GM18508 (cell line): Measurements from ENCODE around the gene PHTF2.
"Not testable (repeated sequence)": the region's sequence is repeated elsewhere in the genome, so short reads cannot be mapped to it uniquely, and the experiment has no call there.

Experiments used
- ATAC-seq: cut with Tn5 transposase; IDR thresholded peaks from one replicate; pipeline ENCODE4 v1.9.1; 2021; ENCODE audit warnings: moderate number of reproducible peaks; ENCODE audit not compliant: insufficient read depth, unreplicated experiment

The PHTF2 gene

DNA sequence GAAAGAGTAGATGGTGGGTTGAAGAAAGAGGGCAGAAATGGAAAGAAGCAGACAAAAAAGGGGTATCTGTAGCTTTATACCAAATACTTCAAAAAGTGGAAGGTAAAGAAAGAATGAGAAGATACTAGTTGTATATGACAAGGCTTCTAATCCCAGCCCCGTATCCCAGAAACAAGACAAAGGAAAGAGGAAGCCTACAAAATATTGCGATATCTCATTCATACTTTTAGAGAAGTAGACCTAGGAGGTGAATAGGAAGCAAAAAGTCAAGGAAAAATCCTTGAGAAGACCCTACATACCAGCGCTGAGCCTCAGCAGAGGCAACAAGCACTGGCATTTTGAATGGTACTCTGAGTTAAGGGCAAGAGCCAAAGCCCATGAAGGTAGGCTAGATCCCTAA is 26.6 kb downstream of the PHTF2 start:
- ATAC-seq: no peak

DNA sequence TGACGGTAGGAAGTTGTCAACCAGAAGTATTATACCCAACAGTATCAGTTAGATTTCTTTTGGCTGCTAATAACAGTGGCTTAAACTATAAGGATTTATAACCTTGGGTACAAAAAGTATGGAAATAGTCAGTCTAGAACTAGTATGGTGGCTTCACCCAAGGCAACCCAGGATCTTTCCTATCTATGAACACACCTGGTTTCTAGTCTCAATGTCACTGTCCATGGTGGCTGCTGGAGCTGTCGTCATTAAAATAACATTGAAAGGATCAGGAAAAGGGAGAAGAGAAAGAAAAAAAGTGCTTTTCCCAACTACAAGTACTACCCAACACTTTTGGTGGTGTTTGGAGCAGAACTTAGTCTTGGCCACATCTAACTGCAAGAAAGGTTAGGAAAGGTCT is 27.7 kb downstream of the PHTF2 start:
- ATAC-seq: no peak

DNA sequence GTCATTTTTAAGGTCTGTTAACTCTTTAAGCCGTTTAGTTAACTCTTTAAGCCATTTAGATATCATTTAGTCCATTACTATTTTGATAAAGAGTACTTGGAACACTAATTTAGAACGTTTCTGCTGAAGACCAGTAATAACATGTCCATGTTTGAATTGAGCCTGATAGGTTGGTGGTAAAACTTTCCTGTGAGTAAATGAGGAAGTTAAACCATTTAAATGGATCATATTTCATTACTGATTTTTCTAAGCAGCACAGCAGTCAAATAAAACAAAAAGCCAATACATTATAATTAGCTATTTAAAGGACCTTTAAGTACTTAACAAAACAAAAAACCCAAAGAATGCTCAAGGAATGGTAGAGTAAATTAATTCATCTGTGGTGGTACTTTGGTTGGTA is 29.4 kb downstream of the PHTF2 start:
- no peak for ATAC-seq

DNA sequence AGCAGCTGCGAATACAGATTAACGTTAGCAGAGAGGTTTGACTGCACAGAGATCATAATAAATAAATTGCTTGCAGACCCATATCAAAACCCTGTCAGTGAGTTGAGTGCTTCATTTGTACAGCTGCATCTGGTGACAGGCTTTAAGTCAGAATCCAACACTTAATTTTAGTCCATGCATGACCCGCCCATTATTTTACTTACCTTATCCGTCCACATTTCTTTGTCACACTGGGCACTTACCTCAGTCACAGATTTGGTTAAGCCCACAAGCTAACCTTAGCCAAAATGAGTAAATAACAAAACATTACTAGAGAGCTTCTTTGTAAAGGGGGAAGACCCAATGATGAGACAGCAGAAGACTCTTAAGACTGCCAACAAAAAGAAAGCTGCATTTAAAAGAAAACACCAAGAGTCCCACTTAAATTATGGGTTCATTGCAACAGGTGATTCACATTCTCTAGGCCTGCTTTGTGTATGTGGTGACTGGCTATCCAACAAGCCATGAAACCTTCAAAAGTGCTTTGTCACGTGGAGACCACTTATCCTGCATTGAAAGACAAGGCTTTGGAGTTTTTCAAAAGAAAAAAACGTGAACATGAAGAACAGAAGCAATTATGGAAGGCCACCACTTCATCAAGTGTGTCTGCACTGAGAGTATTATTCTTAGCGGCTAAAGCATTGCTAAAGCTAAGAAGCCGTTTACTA is 32.2 kb downstream of the PHTF2 start:
- ATAC-seq: no peak

DNA sequence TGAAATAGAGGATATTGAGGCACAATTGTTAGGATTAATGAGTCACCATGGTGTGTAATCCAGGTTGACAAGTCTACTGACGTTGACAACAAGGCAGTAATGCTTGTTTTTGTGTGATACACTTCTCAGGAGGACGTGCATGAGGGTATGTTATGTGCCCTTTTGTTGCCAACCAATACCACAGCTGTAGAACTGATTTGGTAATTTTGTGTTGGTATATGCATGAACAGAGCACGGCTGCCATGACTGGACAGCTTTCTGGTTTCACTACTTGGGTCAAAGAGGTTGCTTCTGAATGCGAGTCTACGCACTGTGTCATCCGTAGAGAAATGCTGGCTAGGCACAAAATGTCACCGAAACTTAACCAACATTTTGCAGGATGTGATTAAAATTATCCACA is 32.9 kb downstream of the PHTF2 start:
- ATAC-seq: no peak

DNA sequence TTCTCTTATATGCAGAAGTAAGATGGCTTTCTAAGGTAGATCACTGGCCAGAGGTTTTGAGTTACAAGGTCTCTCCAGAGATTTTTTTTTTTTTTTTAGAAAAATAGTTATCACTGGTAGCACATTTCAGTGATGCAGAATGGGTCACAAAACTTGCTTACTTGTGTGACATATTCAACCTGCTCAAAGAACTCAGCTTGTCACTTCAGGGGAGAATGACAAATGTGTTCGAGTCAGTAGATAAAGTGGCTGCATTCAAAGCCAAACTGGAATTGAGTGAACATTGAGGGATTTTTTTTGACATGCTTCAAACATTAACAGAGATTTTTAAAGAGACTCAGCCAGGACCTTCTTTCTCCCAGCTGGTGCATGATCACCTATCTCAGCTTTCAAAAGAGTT is 33.4 kb downstream of the PHTF2 start:
- no peak for ATAC-seq

DNA sequence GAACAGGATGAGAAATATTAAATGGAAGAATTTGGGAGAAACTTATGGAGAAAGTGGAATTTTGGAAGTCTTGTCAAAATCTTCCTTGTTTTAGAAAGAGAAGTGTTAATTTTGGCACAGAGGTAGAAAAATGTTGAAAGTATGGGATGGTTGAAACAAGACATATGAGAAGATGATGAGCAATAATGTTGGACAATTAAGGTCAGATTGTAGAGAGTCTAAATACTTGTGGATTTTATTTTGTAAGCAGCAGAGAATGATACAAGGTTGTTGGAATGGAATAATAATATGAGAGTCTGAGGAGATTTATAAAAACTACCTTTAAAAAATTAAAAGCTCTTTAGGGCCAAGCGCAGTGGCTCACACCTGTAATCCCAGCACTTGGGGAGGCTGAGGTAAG is 34.6 kb downstream of the PHTF2 start:
- no peak for ATAC-seq

DNA sequence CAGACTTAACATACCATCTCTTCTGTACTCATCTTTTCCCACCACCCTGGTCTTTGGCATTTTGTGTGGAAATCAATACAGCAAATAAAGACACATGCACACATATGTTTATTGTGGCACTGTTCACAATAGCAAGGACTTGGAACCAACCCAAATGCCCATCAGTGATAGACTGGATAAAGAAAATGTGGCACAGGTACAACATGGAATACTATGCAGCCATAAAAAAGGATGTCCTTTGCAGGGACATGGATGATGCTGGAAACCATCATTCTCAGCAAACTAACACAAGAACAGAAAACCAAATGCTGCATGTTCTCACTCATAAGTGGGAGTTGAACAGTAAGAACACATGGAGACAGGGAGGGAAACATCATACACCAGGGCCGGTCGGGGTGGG is 37.9 kb downstream of the PHTF2 start:
- ATAC-seq: not testable (repeated sequence)

DNA sequence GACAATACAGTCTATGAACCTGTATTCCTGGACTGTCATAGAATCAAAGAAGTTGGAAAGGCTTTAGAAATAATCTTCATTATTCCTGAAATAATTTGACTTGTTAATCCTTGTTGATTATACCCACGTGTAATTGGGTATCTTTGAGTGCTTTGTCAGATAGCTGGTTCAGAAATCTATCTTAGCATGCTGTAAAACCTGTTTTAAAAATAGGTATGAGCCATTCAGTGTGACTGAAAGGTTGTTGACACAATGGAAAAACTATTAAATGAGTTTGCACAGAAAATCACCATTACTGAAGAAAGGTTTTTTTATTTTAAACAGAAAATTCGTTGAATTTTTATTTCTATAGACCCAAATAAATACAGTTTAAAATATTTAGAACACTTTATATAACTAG is 38.7 kb downstream of the PHTF2 start:
- ATAC-seq: no peak

DNA sequence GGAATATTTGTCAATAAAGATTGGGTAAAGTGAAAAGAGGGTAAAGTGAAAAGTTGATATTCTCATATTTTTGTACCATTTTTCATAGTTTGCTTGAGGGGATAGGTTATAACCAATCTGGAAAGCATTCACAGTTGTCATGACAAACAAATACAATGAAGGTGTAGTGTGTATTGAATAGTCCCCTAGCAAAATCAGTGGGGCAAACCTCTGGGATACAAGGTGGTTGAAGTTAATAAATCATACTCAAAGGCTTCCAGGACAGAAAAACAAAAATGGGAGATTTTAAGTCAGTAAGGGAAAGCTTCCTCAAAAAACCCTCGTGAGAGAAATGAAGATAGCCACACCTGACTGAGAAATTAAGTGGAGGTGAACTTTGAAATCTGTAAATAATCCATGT is 39.4 kb downstream of the PHTF2 start:
- no peak for ATAC-seq

DNA sequence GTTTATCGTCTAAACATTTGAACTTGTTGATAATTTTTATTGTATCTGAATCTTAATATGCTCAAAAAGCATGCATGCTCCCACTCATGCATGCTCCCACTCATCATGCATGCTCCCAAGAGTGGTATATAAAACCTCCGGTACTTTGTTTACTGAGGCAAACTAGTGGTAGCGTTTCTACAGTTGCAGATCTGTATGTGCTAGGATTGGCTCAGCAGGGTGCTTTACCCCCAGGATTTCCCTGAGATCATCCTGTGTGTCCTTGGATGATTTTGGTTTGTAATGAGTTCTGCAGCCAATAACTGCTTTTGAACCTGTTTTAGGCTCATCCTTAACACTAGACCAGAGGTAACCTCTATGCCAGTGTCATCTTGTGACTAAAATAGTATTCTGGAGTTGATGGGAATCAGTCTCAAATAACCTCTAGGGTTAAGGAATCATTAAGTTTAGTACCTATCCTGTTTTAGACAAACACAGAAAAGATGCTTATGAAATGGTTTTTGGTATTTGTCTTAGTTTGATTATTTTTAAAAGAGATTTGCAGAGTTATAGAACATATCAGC is 40.4 kb downstream of the PHTF2 start:
- no peak for ATAC-seq

DNA sequence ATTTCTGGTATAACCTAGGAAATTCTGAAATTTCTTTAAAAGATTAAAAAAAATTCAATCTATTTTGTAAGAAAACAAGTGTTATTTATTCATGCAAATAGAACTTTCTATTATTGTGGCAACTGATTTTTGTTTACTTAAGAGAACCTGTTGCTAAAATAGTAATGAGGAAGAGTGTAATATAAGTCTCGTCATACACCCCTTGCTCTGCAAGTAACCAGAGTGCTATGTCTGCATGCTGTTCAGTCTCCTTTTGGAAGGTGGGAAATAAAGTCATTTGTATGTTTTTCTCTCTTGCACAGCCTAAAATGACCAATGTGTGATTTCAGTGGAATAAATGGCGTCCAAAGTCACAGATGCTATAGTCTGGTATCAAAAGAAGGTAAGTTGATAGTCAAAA is 41.3 kb downstream of the PHTF2 start:
- ATAC-seq: no peak

DNA sequence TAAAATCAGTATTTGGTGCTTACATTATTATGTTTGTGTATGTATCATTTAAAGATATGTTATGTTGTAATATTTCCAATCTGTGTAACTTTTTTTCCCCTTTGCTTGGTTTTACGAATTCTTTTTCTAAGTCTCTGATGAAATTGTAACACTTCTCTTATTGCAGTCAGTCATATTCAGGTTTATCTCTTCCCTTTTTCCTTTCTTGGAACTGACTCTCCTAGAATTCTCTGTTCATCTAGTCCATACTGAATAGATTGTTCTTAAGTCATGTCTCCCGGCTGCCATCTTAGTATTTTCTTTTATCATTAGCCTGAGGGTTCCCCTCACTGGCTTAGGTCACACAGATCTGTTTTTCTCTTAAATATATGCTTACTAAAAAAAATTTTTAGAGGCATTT is 44.6 kb downstream of the PHTF2 start:
- no peak for ATAC-seq

DNA sequence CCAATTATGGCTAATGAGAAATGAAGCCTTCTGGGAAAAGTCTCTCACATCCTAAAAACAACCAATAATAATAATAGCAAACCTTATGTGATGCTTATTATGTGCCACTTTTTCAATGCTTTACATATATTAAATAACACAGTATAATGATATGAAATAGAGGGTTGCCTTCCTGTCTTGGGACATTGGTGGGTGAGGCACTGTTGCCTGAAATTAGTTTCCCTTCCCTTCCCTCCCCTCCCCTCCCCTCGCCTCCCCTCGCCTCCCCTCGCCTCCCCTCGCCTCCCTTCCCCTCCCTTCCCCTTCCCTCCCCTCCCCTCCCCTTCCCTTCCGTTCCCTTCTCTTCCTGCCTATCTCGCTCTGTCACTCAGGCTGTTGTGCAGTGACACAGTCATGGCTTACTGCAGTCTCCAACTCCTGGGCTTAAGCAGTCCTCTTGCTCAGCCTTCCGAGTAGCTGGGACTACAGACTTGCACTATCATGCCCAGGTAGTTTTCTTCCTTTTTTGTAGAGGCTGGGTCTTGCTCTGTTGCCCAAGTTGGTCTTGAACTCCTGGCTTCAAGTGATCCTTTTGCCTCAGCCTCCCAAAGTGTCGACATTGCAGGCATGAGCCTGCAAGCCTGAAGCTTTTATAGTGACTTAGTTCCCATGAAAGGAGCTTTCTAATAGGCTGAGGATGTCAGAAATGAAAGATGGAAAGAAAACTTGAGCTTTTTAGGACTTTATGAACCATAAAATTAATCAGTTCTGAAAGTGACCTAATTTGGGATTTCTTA is 47.9 kb downstream of the PHTF2 start:
- ATAC-seq: no peak

DNA sequence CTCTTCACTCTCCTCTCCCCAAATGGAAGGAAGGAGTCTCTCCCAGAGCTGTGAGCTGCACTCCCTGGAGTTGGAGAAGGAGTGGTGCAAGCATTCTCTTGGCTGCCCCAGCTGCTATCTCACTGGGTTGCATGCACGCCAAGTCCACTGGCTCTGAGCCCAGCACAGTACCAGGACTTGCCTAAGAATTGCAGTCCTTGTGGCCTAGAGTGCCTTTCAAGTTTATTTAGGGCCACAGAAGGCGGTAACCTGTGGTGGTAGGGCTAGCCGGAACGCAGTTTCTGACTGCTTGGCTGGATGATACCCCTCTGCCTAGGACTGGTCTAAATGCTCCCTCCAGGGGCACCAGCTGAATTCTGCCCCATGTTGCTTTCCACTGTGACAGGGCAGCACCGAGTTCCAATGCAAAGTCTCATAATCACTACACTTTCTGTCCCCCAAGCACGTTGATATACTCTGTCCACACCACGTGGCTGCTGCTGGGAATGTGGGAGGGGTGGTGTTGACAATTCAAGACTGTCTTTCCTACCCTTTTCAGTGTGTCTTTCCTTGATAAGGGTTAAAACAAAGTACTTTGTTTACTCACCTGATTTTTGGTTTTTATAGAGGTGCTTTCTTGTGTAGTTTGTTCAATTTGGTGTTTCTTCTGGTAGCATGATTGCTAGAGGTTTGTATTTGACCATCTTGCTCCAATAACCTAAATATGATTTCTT is 57.0 kb downstream of the PHTF2 start:
- no peak for ATAC-seq

DNA sequence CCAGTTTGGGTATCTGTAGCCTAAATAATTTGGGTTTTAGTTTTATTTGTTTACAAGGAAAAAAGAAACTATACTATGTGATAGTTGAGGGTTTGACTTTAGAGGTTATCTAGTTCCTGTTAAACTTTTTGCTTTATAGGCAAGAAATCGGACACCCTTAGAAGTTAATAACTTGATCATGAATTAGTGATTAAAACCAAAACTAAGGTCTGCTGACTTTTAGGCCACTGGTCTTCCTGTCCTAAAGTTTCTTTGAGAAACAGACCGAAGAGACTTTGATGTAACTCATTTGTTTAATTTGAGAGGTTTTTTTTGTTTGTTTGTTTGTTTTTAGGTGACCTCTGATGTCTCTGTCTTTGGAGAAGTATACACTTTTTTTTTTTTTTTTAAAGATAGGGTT is 59.7 kb downstream of the PHTF2 start:
- ATAC-seq: no peak

DNA sequence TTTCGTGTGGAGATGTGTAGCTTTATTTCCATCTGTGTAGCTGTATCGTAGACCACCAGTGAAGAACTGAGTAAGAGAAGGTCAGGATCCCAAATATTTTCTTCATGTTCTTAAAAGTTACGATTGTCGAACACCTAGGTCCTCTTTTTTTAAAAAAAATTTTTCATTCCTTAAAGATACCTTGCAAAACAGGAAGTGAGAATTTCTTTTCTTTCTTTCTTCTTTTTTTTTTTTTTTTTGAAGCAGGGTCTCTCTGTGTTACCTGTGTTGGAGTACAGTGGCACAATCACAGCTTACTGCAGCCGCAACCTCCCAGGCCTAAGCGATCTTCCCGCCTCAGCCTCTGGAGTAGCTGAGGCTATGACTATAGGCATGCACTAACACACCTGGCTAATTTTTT is 60.8 kb downstream of the PHTF2 start:
- no peak for ATAC-seq

DNA sequence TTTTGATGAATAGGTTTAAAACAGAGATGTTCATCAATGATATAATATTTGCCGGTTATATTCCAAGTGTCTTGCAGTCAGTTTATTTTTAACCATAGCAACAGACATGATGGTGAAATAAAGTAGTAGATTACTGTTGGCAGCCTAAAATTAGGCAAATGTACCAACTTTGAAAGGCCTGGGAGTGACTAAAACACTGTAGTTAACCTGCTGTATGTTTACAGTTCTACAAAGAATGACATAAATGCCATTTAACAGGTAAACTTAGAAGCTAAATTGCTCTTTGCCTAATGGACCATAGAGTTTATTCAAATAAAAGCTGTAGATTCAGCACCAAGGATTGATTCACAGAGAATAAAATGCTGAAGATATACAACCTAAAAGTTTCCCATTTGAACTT is 64.1 kb downstream of the PHTF2 start:
- no peak for ATAC-seq

DNA sequence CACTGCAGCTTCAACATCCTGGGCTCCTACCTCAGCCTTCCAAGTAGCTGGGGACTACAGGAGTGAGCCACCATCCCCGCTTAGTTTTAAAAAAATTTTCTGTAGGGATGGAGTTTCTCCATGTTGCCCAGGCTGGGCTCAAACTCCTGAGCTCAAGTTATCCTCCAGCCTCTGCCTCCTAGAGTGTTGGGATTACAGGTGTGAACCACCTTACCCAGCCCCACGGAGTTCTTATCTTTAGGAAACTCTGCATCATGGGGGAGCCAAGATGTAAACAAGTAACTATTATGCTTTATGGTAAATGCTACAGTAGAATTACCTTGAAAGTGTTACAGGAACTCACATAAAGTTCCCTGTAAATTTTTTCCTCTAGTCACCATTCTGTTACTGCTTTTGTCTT is 65.3 kb downstream of the PHTF2 start:
- no peak for ATAC-seq

DNA sequence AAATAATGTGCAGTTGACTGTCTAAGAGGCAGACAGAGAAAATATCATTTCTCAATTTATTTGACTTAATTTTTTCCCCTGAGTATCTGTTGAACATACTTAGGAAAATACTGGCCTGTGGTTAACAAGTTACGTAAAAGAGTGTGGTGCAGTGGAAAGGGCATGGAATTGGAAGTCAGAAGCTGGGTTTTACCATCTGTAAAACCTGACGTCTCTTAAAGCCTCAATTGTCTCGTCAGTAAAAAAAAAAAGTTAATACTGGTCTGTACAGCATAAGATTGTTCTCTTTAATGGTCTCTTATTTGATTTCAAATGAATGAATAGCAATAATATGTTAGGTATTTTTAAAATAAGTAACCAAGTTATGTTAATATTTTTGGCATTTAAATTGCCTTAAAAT is 67.8 kb downstream of the PHTF2 start:
- no peak for ATAC-seq
